MM.1S (cell line): Measurements from ENCODE around the gene RAB27B.

ENCODE experiments used
- EZH2 ChIP-seq: fragments of 300-600 bp; sonication (generic); optimal IDR thresholded peaks from 2 replicates; pipeline ENCODE3; 2017; ENCODE audit warnings: low read depth, mild to moderate bottlenecking, antibody characterized with exemption, low read length, mixed read lengths
- EZH2phosphoT487 ChIP-seq: fragments of 300-600 bp; sonication (generic); IDR thresholded peaks from 2 replicates; pipeline ENCODE4 v1.6.1; 2018; ENCODE audit warnings: antibody characterized with exemption, low read length
- TF ChIP-seq, protein P1 (sequence below): fragments of 300-600 bp; sonication (generic); IDR thresholded peaks from 2 replicates; pipeline ENCODE4 v1.5.1; 2016; ENCODE audit warnings: antibody characterized with exemption, low read length, mixed read lengths

DNA sequence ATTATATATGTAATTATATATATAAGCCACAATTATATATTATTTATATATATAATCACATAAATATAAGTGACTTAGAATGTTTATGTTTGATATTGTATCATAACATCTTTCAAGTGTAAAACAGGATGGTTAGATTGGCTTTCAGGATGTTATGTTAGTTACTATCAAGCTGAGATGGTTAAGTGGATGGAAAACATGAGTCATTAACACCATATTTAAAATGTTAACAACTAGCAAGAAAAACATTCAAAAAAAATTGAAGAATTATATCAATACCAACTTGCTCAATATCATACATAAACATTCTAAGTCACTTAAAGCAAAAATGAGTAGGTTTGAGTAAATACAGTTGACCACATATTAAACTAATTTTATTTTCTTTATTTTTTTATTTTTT lies 21.8 kb upstream of the RAB27B start:
- TF ChIP-seq, protein P1, sequence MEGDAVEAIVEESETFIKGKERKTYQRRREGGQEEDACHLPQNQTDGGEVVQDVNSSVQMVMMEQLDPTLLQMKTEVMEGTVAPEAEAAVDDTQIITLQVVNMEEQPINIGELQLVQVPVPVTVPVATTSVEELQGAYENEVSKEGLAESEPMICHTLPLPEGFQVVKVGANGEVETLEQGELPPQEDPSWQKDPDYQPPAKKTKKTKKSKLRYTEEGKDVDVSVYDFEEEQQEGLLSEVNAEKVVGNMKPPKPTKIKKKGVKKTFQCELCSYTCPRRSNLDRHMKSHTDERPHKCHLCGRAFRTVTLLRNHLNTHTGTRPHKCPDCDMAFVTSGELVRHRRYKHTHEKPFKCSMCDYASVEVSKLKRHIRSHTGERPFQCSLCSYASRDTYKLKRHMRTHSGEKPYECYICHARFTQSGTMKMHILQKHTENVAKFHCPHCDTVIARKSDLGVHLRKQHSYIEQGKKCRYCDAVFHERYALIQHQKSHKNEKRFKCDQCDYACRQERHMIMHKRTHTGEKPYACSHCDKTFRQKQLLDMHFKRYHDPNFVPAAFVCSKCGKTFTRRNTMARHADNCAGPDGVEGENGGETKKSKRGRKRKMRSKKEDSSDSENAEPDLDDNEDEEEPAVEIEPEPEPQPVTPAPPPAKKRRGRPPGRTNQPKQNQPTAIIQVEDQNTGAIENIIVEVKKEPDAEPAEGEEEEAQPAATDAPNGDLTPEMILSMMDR, result no peak
- TF ChIP-seq EZH2 (no peak), EZH2phosphoT487 (no peak)
